Measurements from ENCODE around the gene KIRREL1.

KIRREL1 gene

DNA sequence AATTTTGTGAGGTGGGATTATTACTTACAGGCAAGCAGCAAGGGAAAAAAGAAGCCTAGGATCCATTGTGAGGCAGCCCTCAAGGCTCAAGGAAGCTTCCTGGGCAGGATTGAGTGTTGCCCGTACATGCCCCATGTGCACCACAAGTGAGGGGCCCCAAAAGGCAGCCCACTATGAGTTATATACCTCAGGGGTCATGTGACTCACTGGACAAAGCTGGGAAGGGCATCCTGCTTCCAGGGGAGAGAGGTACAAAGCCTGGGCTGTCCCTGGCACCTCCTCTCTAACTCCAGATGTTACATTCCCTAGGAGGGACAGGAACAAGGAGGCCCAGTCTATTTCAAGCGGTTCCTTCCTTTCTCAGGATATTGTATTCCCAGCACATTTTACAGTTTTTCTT, 153.3 kb downstream of the KIRREL1 start:
- Histone ChIP-seq H4K91ac (ENCODE audit: low read depth, low read length) (no peak overlapping the region), H2BK5ac (ENCODE audit: low read depth, low read length, poor library complexity) (no peak overlapping the region), H3K18ac (ENCODE audit: low read length) (no peak overlapping the region), H3K4ac (ENCODE audit: low read depth, low read length) (no peak overlapping the region), H3K79me2 (ENCODE audit: control insufficient read depth, insufficient read depth, low read length, poor library complexity) (no peaks in the 10 kb centered on the region), H3K4me1 (ENCODE audit: control insufficient read depth in 1 of 2, insufficient read depth in 2 of 2, low read length in 2 of 2) (no peaks in the 10 kb centered on the region), H2AK5ac (ENCODE audit: low read length) (no peak overlapping the region), H4K8ac (ENCODE audit: low read depth, low read length) (no peak overlapping the region), H3K36me3 (ENCODE audit: control insufficient read depth in 1 of 2, insufficient read depth in 2 of 2, low read length in 2 of 2) (no peaks in the 10 kb centered on the region), H3K79me1 (ENCODE audit: low read length) (no peaks in the 10 kb centered on the region), H3K27me3 (ENCODE audit: insufficient read depth, low read length) (no peaks in the 10 kb centered on the region), H3K4me2 (ENCODE audit: low read length) (no peak overlapping the region), H2BK12ac (ENCODE audit: low read length) (no peak overlapping the region), H3K9ac (ENCODE audit: low read length) (no peak overlapping the region), H2AFZ (ENCODE audit: insufficient read depth, low read length, poor library complexity) (no peak overlapping the region), H2BK120ac (ENCODE audit: insufficient read depth, low read length, poor library complexity) (no peak overlapping the region), H3K27ac (ENCODE audit: low read depth, low read length) (no peak overlapping the region), H3K23ac (ENCODE audit: low read length) (no peak overlapping the region), H4K12ac (ENCODE audit: low read depth, low read length) (no peak overlapping the region), H3K14ac (ENCODE audit: low read length) (no peak overlapping the region), H3K4me3 (ENCODE audit: low read depth, low read length) (no peak overlapping the region), H3K9me3 (ENCODE audit: insufficient read depth, low read depth, low read length) (no peaks in the 10 kb centered on the region)
- no CpG with 5 or more reads among the region's 2 CpGs for WGBS (ENCODE audit: extremely low coverage, insufficient coverage, insufficient read length)
- DNase-seq = no peak

DNA sequence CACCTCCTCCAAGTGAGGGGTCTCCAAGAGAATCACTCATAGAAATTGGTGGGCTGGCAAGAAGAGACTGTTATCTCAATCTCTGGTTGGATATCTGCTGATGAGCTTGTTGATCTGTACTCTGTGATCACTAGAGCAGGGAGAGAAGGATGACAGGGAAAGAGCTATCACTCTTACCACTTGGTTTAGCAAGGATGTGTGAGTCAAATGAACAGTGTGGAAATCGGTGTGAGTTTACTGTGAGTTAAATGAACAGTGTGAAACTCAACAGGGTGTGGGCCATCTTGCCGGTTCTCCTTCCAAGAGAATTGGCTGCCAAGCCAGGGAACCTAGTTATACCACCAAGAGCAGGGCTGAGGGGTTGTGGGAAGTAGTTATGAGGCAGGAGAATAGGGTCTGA, 154.0 kb downstream of the KIRREL1 start:
- Histone ChIP-seq H4K8ac (ENCODE audit: low read depth, low read length) (no peak overlapping the region), H3K9ac (ENCODE audit: low read length) (no peak overlapping the region), H2BK12ac (ENCODE audit: low read length) (no peak overlapping the region), H3K27me3 (ENCODE audit: insufficient read depth, low read length) (no peaks in the 10 kb centered on the region), H4K91ac (ENCODE audit: low read depth, low read length) (no peak overlapping the region), H3K18ac (ENCODE audit: low read length) (no peak overlapping the region), H4K12ac (ENCODE audit: low read depth, low read length) (no peak overlapping the region), H2AK5ac (ENCODE audit: low read length) (no peak overlapping the region), H3K4me1 (ENCODE audit: control insufficient read depth in 1 of 2, insufficient read depth in 2 of 2, low read length in 2 of 2) (no peaks in the 10 kb centered on the region), H2BK5ac (ENCODE audit: low read depth, low read length, poor library complexity) (no peak overlapping the region), H3K9me3 (ENCODE audit: insufficient read depth, low read depth, low read length) (no peaks in the 10 kb centered on the region), H3K4me2 (ENCODE audit: low read length) (no peak overlapping the region), H3K79me1 (ENCODE audit: low read length) (no peaks in the 10 kb centered on the region), H3K27ac (ENCODE audit: low read depth, low read length) (no peak overlapping the region), H3K23ac (ENCODE audit: low read length) (no peak overlapping the region), H2AFZ (ENCODE audit: insufficient read depth, low read length, poor library complexity) (no peak overlapping the region), H3K14ac (ENCODE audit: low read length) (no peak overlapping the region), H3K36me3 (ENCODE audit: control insufficient read depth in 1 of 2, insufficient read depth in 2 of 2, low read length in 2 of 2) (no peaks in the 10 kb centered on the region), H3K4ac (ENCODE audit: low read depth, low read length) (no peak overlapping the region), H3K4me3 (ENCODE audit: low read depth, low read length) (no peak overlapping the region), H3K79me2 (ENCODE audit: control insufficient read depth, insufficient read depth, low read length, poor library complexity) (no peaks in the 10 kb centered on the region), H2BK120ac (ENCODE audit: insufficient read depth, low read length, poor library complexity) (no peak overlapping the region)
- DNase-seq = no peak
- no CpG with 5 or more reads among the region's 2 CpGs for WGBS (ENCODE audit: extremely low coverage, insufficient coverage, insufficient read length)

- Histone ChIP-seq H2AFZ (ENCODE audit: insufficient read depth, low read length, poor library complexity) (no peak overlapping the region), H3K4me1 (ENCODE audit: control insufficient read depth in 1 of 2, insufficient read depth in 2 of 2, low read length in 2 of 2) (no peaks in the 10 kb centered on the region), H3K4me2 (ENCODE audit: low read length) (no peak overlapping the region), H2BK5ac (ENCODE audit: low read depth, low read length, poor library complexity) (no peak overlapping the region), H3K4me3 (ENCODE audit: low read depth, low read length) (no peak overlapping the region), H2BK12ac (ENCODE audit: low read length) (no peak overlapping the region), H3K79me2 (ENCODE audit: control insufficient read depth, insufficient read depth, low read length, poor library complexity) (no peaks in the 10 kb centered on the region), H4K8ac (ENCODE audit: low read depth, low read length) (no peak overlapping the region), H2BK120ac (ENCODE audit: insufficient read depth, low read length, poor library complexity) (no peak overlapping the region), H4K91ac (ENCODE audit: low read depth, low read length) (no peak overlapping the region), H3K23ac (ENCODE audit: low read length) (no peak overlapping the region), H3K27ac (ENCODE audit: low read depth, low read length) (no peak overlapping the region), H4K12ac (ENCODE audit: low read depth, low read length) (no peak overlapping the region), H3K14ac (ENCODE audit: low read length) (no peak overlapping the region), H3K9ac (ENCODE audit: low read length) (no peak overlapping the region), H3K27me3 (ENCODE audit: insufficient read depth, low read length) (no peaks in the 10 kb centered on the region), H3K79me1 (ENCODE audit: low read length) (no peaks in the 10 kb centered on the region), H3K36me3 (ENCODE audit: control insufficient read depth in 1 of 2, insufficient read depth in 2 of 2, low read length in 2 of 2) (no peaks in the 10 kb centered on the region), H2AK5ac (ENCODE audit: low read length) (no peak overlapping the region), H3K4ac (ENCODE audit: low read depth, low read length) (no peak overlapping the region), H3K9me3 (ENCODE audit: insufficient read depth, low read depth, low read length) (no peaks in the 10 kb centered on the region), H3K18ac (ENCODE audit: low read length) (no peak overlapping the region)
- no CpG with 5 or more reads among the region's 3 CpGs for WGBS (ENCODE audit: extremely low coverage, insufficient coverage, insufficient read length)
- no peak for DNase-seq
Measured at GRCh38 chr1:158147869-158148268, 154.4 kb downstream of the KIRREL1 start.

DNA sequence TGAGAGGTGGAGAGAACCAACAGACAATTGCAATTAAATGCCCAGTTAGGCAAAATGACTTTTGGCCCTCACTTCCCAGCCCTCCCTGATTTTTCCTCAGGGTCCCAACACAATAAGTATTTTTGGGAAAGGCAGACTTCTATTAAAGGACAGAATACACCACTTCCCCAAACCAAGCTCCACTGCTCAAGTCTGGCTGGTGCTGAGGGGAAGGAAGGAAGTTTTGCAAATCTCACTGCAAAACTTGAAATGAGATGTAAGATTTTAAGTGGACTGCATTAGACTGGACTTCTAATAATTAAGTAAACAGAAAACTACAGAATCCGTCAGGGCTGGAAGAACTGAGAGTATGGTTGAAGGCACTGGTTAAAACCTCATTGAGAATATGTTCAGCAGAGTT, 155.0 kb downstream of the KIRREL1 start:
- Histone ChIP-seq H3K79me1 (ENCODE audit: low read length) (no peaks in the 10 kb centered on the region), H3K14ac (ENCODE audit: low read length) (no peak overlapping the region), H3K9me3 (ENCODE audit: insufficient read depth, low read depth, low read length) (no peaks in the 10 kb centered on the region), H2BK120ac (ENCODE audit: insufficient read depth, low read length, poor library complexity) (no peak overlapping the region), H4K8ac (ENCODE audit: low read depth, low read length) (no peak overlapping the region), H3K23ac (ENCODE audit: low read length) (no peak overlapping the region), H2AK5ac (ENCODE audit: low read length) (no peak overlapping the region), H2BK5ac (ENCODE audit: low read depth, low read length, poor library complexity) (no peak overlapping the region), H2AFZ (ENCODE audit: insufficient read depth, low read length, poor library complexity) (no peak overlapping the region), H3K9ac (ENCODE audit: low read length) (no peak overlapping the region), H3K36me3 (ENCODE audit: control insufficient read depth in 1 of 2, insufficient read depth in 2 of 2, low read length in 2 of 2) (no peaks in the 10 kb centered on the region), H4K12ac (ENCODE audit: low read depth, low read length) (no peak overlapping the region), H3K18ac (ENCODE audit: low read length) (no peak overlapping the region), H3K79me2 (ENCODE audit: control insufficient read depth, insufficient read depth, low read length, poor library complexity) (no peaks in the 10 kb centered on the region), H3K27ac (ENCODE audit: low read depth, low read length) (no peak overlapping the region), H3K4ac (ENCODE audit: low read depth, low read length) (no peak overlapping the region), H3K4me1 (ENCODE audit: control insufficient read depth in 1 of 2, insufficient read depth in 2 of 2, low read length in 2 of 2) (no peaks in the 10 kb centered on the region), H2BK12ac (ENCODE audit: low read length) (no peak overlapping the region), H3K4me3 (ENCODE audit: low read depth, low read length) (no peak overlapping the region), H3K27me3 (ENCODE audit: insufficient read depth, low read length) (no peaks in the 10 kb centered on the region), H4K91ac (ENCODE audit: low read depth, low read length) (no peak overlapping the region), H3K4me2 (ENCODE audit: low read length) (no peak overlapping the region)
- WGBS (ENCODE audit: extremely low coverage, insufficient coverage, insufficient read length) = no CpG with 5 or more reads among the region's 1 CpG
- DNase-seq = no peak
